ENCODE data around the gene IFNLR1. TPM values are rescaled to one million over a fixed set of nuclear protein-coding genes. Genes with fewer than 3 reads are reported as not detected.

Gene IFNLR1
- total RNA-seq, 4 donors from 2014 or later = 0.93 to 2.8 (median 1.2) TPM

DNA sequence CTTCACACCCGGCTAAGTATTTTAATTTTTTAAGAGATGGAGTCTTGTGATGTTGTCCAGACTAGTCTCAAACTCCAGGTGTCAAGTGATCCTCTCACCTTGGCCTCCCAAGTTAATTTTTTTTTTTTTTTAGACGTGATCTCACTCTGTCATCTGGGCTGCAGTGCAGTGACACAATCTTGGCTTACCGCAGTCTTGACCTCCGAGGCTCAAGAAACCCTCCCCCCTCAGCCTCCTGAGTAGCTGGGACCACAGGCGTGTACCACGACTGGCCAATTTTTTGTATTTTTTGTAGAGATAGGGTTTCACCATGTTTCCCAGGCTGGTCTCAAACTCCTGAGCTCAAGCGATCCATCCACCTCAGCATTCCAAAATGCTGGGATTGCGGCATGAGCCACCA is 11.7 kb upstream of the IFNLR1 start:
- 45 to 60% methylated on average over 5 to 8 of the region's 8 CpGs for WGBS, 2 donors (ENCODE audit: low coverage in 1 of 2)
- no peak for ATAC-seq

GRCh38 chr1:24195874-24196273 is 8.8 kb upstream of the IFNLR1 start:
- H3K4me3 ChIP-seq = no peak overlapping the region
- no peak for ATAC-seq
- H3K9me3 ChIP-seq = no peaks in the 10 kb centered on the region
- H3K27me3 ChIP-seq = peaks cover 36% of the 10 kb centered on the region
- no peaks in the 10 kb centered on the region for H3K36me3 ChIP-seq
- no peak overlapping the region for H3K27ac ChIP-seq
- H3K4me1 ChIP-seq = peaks cover 0 to 4% (median 0%) of the 10 kb centered on the region in 3 donors
- TF ChIP-seq EP300 (IDR thresholded peaks at IDR 0.05) (no peak), POLR2A (IDR thresholded peaks at IDR 0.05) (no peak), POLR2AphosphoS5 (IDR thresholded peaks at IDR 0.05) (no peak)
- TF ChIP-seq, protein P1, sequence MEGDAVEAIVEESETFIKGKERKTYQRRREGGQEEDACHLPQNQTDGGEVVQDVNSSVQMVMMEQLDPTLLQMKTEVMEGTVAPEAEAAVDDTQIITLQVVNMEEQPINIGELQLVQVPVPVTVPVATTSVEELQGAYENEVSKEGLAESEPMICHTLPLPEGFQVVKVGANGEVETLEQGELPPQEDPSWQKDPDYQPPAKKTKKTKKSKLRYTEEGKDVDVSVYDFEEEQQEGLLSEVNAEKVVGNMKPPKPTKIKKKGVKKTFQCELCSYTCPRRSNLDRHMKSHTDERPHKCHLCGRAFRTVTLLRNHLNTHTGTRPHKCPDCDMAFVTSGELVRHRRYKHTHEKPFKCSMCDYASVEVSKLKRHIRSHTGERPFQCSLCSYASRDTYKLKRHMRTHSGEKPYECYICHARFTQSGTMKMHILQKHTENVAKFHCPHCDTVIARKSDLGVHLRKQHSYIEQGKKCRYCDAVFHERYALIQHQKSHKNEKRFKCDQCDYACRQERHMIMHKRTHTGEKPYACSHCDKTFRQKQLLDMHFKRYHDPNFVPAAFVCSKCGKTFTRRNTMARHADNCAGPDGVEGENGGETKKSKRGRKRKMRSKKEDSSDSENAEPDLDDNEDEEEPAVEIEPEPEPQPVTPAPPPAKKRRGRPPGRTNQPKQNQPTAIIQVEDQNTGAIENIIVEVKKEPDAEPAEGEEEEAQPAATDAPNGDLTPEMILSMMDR (IDR thresholded peaks at IDR 0.05) = no peak
- 40% methylated on average over 4 of the region's 22 CpGs; no CpG with 5 or more reads in 1 of the 2 donors for WGBS, 2 donors (ENCODE audit: low coverage in 1 of 2)

More for the DNA sequence above, 11.7 kb upstream of the IFNLR1 start:
- TF ChIP-seq EP300 (IDR thresholded peaks at IDR 0.05) (no peak), POLR2AphosphoS5 (IDR thresholded peaks at IDR 0.05) (no peak), POLR2A (IDR thresholded peaks at IDR 0.05) (no peak)
- TF ChIP-seq, protein P1 (IDR thresholded peaks at IDR 0.05) = no peak
- H3K4me1 ChIP-seq = peaks cover 0 to 4% (median 0%) of the 10 kb centered on the region in 3 donors
- no peaks in the 10 kb centered on the region for H3K36me3 ChIP-seq
- H3K4me3 ChIP-seq = no peak overlapping the region
- H3K27ac ChIP-seq = no peak overlapping the region
- no peaks in the 10 kb centered on the region for H3K9me3 ChIP-seq
- peaks cover 19% of the 10 kb centered on the region for H3K27me3 ChIP-seq

DNA sequence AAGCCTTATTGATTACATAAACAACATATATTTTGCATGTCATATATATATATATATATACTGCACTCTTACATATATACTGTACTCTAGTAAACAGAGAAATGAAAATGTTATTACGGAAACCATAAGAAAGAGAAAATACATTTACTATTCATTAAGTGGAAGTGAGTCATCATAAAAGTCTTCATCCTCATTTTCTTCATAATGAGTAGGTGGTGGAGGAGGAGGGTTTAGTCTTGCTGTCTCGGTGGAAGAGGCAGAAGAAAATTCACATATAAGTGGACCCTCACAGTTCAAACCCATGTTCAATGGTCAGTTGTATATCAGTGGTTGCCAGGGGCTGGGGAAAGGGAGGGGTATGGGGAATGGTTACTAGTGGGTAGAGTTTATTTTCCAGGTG is 8.0 kb upstream of the IFNLR1 start:
- Histone ChIP-seq H3K36me3 (no peaks in the 10 kb centered on the region), H3K4me3 (no peak overlapping the region), H3K9me3 (no peaks in the 10 kb centered on the region), H3K27ac (no peak overlapping the region), H3K4me1 (peaks cover 0 to 4% (median 0%) of the 10 kb centered on the region in 3 donors), H3K27me3 (peaks cover 43% of the 10 kb centered on the region)
- no peak for TF ChIP-seq POLR2AphosphoS5 (IDR thresholded peaks at IDR 0.05)
- TF ChIP-seq EP300 (IDR thresholded peaks at IDR 0.05) = no peak
- TF ChIP-seq, protein P1 (IDR thresholded peaks at IDR 0.05) = no peak
- TF ChIP-seq POLR2A (IDR thresholded peaks at IDR 0.05) = no peak
- whole genome bisulfite sequencing, 2 donors (ENCODE audit: low coverage in 1 of 2) = 17 to 47% methylated on average over 1 to 2 of the region's 2 CpGs
- no peak for ATAC-seq

DNA sequence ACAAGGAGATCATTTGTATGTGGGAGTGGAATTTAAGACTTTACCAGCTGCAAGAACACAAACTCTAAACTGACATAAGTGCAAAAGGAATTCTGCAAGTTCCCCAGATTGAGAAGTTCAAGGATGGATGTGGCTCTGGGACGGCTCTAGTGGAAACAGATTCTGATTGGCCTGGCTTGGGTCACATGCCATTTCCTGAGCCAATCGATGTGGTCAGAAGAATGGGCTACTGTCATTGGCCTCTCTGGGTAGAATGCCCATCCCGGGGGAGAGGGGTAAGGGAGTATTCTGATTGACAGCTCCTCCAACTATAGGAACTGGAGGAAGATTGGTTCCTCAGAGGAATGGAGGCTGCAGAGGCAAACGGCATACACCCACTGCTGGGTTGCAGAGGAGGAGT is 6.0 kb upstream of the IFNLR1 start:
- no peak for TF ChIP-seq EP300 (IDR thresholded peaks at IDR 0.05)
- TF ChIP-seq POLR2AphosphoS5 (IDR thresholded peaks at IDR 0.05) = no peak
- TF ChIP-seq POLR2A (IDR thresholded peaks at IDR 0.05) = no peak
- TF ChIP-seq, protein P1 (IDR thresholded peaks at IDR 0.05) = no peak
- Histone ChIP-seq H3K4me3 (no peak overlapping the region), H3K9me3 (no peaks in the 10 kb centered on the region), H3K27me3 (peaks cover 47% of the 10 kb centered on the region), H3K4me1 (peaks cover 0 to under 1% (median 0%) of the 10 kb centered on the region in 3 donors), H3K36me3 (no peaks in the 10 kb centered on the region), H3K27ac (no peak overlapping the region)
- no peak for ATAC-seq
- WGBS, 2 donors (ENCODE audit: low coverage in 1 of 2) = 29 to 60% methylated on average over 1 to 3 of the region's 4 CpGs

- Histone ChIP-seq H3K4me3 (no peak overlapping the region), H3K27me3 (peaks cover 59% of the 10 kb centered on the region), H3K4me1 (peaks cover 0 to 12% (median 5%) of the 10 kb centered on the region in 3 donors), H3K27ac (no peak overlapping the region), H3K36me3 (no peaks in the 10 kb centered on the region), H3K9me3 (no peaks in the 10 kb centered on the region)
- 74 to 91% methylated on average over 3 to 5 of the region's 5 CpGs for WGBS, 2 donors (ENCODE audit: low coverage in 1 of 2)
- no peak for ATAC-seq
- no peak for TF ChIP-seq EP300 (IDR thresholded peaks at IDR 0.05)
- no peak for TF ChIP-seq POLR2A (IDR thresholded peaks at IDR 0.05)
- TF ChIP-seq POLR2AphosphoS5 (IDR thresholded peaks at IDR 0.05) = no peak
- TF ChIP-seq, protein P1 (IDR thresholded peaks at IDR 0.05) = no peak
These were observed 4.8 kb upstream of the IFNLR1 start for GRCh38 chr1:24191860-24192259.
